Hematopoietic multipotent progenitor cell treated with erythropoietin and hydrocortisone succinate and interleukin-3 and kit ligand, for 15 days (in vitro differentiated cells): Measurements from ENCODE around the gene KLHL15.
"Not testable (repeated sequence)": the region's sequence is repeated elsewhere in the genome, so short reads cannot be mapped to it uniquely, and the experiment has no call there.

ENCODE experiments used
- DNase-seq: peaks from one replicate; pipeline ENCODE4 v3.0.0-alpha.2; 2015; ENCODE audit warnings: low spot score

Gene KLHL15

DNA sequence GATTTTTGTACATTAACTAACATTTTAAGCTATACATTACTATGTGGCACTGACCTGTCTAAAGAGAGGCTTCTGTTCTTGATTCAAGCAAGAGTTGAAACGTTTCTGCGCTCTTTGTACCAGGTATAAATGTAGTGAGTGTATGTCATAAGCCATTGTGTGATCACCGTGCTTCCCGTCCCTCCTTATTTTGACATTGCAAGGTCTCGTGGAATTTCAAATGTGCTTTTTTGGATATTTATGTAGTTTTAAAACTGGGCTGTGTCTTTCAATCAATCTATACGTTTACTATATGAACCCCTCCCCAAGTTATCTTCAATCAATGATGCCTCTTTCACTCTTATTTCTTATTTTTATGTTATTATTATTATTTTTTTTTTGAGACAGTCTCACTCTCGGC is at the start of gene KLHL15:
Gene KLHL15, minus strand, starts transcription at position 101 of the 400 bp plus-strand sequence. CDS start 20,493 bp downstream, outside the sequence.
- DNase-seq, result no peak

DNA sequence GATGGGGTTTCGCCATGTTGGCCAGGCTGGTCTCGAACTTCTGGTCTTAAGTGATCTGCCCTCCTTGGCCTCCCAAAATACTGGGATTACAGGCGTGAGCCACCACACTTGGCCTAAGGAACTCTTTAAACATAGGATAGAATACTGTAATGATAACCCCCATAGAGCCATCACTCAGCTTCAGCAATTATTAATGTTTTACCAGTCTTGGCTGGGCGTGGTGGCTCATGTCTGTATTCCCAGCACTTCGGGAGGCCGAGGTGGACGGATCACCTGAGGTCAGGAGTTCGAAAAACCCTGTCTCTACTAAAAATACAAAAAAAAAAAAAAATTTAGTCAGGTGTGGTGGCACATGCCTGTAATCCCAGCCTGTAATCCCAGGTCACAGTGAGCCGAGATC is 42.9 kb upstream of the KLHL15 start:
- DNase-seq, result no peak

GRCh38 chrX:24063488-24063887 is 36.5 kb upstream of the KLHL15 start:
- DNase-seq, result no peak

- DNase-seq, result no peak
These were observed 28.0 kb upstream of the KLHL15 start for GRCh38 chrX:24055043-24055356.

DNA sequence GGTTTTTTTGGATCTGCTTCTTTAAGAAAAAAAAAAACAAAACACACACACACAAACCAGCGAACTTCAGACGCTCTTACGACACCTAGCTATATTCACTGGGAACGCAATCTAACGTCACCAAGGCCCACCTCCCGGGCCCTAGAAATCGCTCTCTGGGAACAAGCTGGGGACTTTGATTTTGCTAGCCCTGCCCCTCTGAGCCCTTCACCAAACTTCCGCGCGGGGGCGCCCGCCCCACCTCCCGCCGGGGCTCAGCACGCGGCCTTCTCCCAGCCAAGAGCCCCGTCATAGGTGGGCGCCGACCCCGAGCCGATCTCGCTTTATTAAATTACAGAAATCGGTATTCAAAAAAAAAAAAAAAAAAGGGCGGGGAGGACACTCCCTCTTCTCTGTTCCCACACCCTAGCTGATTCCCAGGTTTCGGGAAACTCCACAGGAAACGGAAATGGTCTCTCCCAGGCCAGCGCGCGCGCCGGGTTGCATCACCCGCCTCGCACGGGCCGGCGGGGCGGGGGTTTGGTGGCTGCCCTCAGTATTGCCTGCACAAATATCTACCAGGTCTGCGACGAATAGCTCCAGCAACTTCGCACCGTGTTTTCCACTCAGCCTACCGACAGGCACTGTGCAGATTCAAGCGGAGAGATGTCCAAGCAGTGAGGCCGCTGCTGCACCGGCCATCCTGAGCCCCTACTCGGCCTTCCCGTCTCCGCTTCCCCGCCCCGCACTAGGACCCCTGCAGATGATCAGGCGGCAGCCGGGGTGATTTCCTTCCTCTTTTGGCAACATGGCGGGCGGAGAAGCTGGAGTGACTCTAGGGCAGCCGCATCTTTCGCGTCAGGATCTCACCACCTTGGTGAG is 27.4 kb upstream of the KLHL15 start, which contains the start of gene EIF2S3:
Gene EIF2S3, plus strand, starts transcription at position 775 of the 861 bp plus-strand sequence. Its CDS starts 13 bp downstream, at position 788.
- DNase-seq, result peak; percentile 88

DNA sequence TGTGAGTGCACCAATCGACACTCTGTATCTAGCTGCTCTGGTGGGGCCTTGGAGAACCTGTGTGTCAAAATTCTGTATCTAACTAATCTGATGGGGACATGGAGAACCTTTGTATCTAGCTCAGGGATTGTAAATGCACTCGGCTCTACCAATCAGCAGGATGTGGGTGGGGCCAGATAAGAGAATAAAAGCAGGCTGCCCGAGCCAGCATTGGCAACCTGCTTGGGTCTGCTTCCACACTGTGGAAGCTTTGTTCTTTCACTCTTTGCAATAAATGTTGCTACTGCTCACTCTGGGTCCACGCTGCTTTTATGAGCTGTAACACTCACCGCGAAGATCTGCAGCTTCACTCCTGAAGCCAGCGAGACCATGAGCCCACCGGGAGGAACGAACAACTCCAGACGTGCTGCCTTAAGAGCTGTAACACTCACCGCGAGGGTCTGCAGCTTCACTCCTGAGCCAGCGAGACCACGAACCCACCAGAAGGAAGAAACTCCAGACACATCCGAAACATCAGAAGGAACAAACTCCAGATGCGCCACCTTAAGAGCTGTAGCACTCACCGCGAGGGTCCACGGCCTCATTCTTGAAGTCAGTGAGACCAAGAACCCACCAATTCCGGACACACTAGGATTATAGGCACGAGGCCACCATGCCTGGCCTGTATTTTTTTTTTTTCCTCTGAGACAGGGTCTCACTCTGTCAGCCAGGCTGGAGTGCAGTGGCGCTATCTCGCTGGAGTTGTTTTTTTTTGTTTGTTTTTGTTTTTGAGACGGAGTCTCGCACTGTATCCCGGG is 23.7 kb upstream of the KLHL15 start:
- DNase-seq, result not testable (repeated sequence)

- DNase-seq, result not testable (repeated sequence)
These were observed 22.7 kb upstream of the KLHL15 start for GRCh38 chrX:24049643-24050042.

DNA sequence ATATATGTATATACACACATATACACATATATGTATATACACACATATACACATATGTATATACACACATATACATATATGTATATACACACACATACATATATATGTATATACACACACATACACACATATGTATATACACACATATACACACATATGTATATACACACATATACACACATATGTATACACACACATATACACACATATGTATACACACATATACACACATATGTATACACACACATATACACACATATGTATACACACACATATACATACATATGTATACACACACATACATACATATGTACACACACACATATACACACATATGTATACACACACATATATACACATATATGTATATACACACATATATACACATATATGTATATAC is 19.1 kb upstream of the KLHL15 start:
- not testable (repeated sequence) for DNase-seq

DNA sequence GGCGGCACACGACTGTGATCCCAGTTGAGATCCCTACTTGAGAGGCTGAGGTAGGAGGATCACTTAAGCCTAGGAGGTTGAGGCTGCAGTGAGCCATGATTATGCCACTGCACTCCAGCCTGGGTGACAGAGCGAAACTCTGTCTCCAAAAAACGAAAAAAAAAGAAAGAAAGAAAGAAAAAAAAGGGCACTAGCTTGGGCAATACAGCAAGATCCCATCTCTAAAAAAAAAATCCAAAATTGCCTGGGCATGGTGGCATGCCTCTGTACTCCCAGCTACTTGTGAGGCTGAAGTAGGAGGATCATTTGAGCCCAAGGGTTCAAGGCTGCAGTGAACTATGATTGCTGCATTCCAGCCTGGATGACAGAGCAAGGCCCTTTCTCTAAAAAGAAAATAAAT is 10.7 kb upstream of the KLHL15 start:
- no peak for DNase-seq

- DNase-seq, result no peak
These were observed 7.5 kb upstream of the KLHL15 start for GRCh38 chrX:24034485-24034884.

DNA sequence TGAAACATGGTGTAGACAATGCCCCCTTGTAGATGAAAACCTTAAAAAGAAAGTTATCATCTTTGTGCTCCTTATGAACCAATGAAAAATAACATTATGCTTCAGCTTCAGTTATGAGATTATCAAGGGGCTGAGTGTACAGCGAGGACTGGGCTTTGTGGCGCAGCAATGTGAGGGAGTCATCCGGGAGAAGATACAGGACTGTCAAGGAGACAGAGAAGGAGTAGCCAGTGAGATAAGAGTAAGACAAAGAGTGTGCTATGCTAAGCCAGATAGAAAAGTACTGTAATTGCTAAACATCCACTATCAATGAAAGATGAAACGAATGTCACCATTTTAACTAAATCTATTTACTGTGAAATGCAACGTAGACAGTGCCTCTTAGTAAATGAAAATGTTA is 3.6 kb upstream of the KLHL15 start:
- DNase-seq, result no peak

- DNase-seq, result no peak
These were observed 999 bp upstream of the KLHL15 start for GRCh38 chrX:24027985-24028384.

- DNase-seq, result no peak
These were observed 554 bp downstream of the KLHL15 start for GRCh38 chrX:24026432-24026831.

GRCh38 chrX:24025741-24026403 is 1.1 kb downstream of the KLHL15 start:
- peak; percentile 25 for DNase-seq

GRCh38 chrX:24024819-24025740 is 1.9 kb downstream of the KLHL15 start:
- peak; percentile 82 for DNase-seq

GRCh38 chrX:24023972-24024669 is 2.9 kb downstream of the KLHL15 start:
- DNase-seq, result peak; percentile 41

DNA sequence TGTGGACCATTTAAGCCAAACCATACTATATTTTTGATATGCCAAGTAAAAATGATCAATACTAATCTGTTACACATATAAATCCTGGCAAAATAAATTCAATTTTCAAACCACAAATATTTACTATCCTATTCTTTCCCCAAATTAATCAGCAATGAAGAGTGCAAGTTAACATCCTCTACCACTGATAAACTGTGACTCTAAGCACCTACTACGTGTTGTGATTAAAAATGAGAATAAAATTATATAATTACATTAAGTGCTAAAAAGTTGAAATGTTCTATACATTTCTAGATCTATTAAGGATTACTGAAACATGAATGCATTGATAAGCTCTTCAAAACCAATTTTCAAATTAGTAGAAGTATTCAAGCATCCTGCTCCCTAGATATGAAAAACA is 3.4 kb downstream of the KLHL15 start:
- DNase-seq, result no peak

DNA sequence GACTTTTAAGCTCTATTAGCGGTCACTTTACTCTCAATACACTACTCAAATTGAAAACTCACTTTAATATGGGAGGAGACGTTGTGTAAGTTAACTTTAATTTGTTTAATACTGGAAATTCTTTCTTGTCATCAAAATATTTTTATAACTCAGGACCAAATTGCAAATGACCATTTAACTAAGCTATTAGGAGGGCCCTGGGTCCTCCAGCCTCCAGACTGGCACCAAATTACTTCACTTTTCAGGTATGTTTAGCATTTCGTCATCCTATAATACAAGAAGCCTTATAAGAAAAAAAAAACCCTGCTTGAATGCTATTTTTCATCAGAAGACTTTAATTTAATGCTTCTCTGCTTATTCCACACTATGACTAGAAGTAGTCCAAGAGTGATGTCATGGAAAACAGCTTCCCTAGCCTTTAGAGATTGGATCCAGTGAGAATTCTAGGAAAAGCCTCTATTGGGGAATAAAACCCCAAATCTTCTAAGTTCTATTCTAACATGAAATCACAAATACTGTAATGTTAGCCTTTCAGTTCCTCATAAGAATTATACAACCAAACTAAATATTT is 6.6 kb downstream of the KLHL15 start:
- DNase-seq, result no peak

DNA sequence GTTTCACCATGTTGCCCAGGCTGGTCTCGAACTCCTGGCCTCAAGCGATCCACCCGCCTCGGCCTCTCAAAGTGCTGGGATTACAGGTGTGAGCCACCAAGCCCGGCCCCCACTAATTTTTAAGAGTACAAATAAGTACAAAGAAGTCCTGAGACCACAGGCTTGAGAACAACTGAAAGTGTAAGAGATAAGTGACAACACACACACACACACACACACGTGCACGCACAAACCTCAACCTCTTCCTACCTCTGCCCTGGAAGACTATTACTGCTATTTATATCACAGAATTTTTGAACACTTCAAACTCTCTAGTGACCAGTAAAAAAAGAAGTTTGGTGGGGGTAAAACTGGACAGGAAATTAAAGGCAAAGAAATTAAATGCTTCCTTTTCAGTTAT is 7.5 kb downstream of the KLHL15 start:
- no peak for DNase-seq

DNA sequence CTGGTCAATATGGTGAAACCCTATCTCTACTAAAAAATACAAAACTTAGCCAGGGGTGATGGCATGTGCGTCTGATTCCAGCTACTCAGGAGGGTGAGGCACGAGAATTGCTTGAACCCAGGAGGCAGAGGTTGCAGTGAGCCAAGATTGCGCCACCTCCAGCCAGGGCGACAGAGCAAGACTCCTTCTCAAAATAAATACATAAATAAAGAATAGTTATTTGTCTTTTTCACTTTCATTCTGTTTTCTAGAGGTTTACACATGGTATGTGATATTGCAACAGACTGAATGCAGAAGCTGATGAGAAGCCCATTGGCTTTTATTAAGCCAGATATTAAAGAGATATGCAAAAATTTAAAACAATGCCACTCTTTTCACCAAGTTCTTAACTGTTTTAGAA is 8.2 kb downstream of the KLHL15 start:
- DNase-seq, result no peak

DNA sequence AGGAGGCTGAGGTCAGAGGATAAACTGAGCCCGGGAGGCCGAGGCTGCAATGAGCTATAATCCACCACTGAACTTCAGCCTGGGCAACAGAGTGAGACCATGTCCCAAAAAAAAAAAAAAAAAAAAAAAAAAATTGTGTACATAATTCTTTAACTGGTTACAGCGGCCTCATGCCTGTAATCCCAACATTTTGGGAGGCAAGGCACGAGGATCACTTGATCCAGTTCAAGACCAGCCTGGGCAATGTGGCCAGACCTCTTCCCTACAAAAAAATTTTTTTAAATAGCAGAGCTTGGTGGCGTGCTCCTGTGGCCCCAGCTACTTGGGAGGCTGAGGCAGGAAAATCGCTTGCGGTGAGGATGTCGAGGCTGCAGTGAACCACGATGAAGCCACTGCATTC is 9.3 kb downstream of the KLHL15 start:
- DNase-seq, result no peak
